ENCODE measurements around the gene OPALIN.
A peak's percentile ranks its signal among the peaks of the same experiment; 100 is the strongest.

The OPALIN gene

GRCh38 chr10:96358851-96359540, at the start of gene OPALIN:
OPALIN (minus strand) TSS chr10:96359002; CDS start chr10:96358896, 106 bp downstream.
- no peak for DNase-seq

- DNase-seq: no peak
These were observed 49.4 kb upstream of the OPALIN start for GRCh38 chr10:96408201-96408600.

- no peak for DNase-seq
These were observed 48.8 kb upstream of the OPALIN start for GRCh38 chr10:96407560-96408069.

GRCh38 chr10:96406091-96406490, 47.3 kb upstream of the OPALIN start:
- no peak for DNase-seq

- no peak for DNase-seq
These were observed 43.9 kb upstream of the OPALIN start for GRCh38 chr10:96402417-96403305.

- DNase-seq: no peak
These were observed 42.2 kb upstream of the OPALIN start for GRCh38 chr10:96401036-96401435.

- no peak for DNase-seq
These were observed 41.7 kb upstream of the OPALIN start for GRCh38 chr10:96400465-96400864.

- no peak for DNase-seq
These were observed 39.1 kb upstream of the OPALIN start for GRCh38 chr10:96397902-96398301.

- peak; percentile 3 for DNase-seq
These were observed 37.4 kb upstream of the OPALIN start for GRCh38 chr10:96395931-96396877.

- DNase-seq: peak; percentile 73
These were observed 31.7 kb upstream of the OPALIN start for GRCh38 chr10:96390460-96390864.

- DNase-seq: no peak
These were observed 31.0 kb upstream of the OPALIN start for GRCh38 chr10:96389785-96390184.

GRCh38 chr10:96387601-96388000, 28.8 kb upstream of the OPALIN start:
- DNase-seq: no peak

- DNase-seq: no peak
These were observed 28.4 kb upstream of the OPALIN start for GRCh38 chr10:96387161-96387560.

GRCh38 chr10:96384506-96384905, 25.7 kb upstream of the OPALIN start:
- DNase-seq: no peak

- DNase-seq: no peak
These were observed 22.0 kb upstream of the OPALIN start for GRCh38 chr10:96380821-96381220.

GRCh38 chr10:96379758-96380157, 21.0 kb upstream of the OPALIN start:
- DNase-seq: no peak

GRCh38 chr10:96378741-96379140, 19.9 kb upstream of the OPALIN start:
- no peak for DNase-seq

GRCh38 chr10:96377816-96378294, 19.1 kb upstream of the OPALIN start:
- DNase-seq: no peak

- no peak for DNase-seq
These were observed 17.7 kb upstream of the OPALIN start for GRCh38 chr10:96376483-96376882.

GRCh38 chr10:96374985-96375830, 16.4 kb upstream of the OPALIN start:
- peak; percentile 63 for DNase-seq

- no peak for DNase-seq
These were observed 15.8 kb upstream of the OPALIN start for GRCh38 chr10:96374639-96374984.

- DNase-seq: no peak
These were observed 15.2 kb upstream of the OPALIN start for GRCh38 chr10:96374004-96374403.
